HepG2 (cell line): Measurements from ENCODE around the gene SLC16A11. TPM values are rescaled to one million over a fixed set of nuclear protein-coding genes. Genes with fewer than 3 reads are reported as not detected.

ENCODE experiments used
- ATAC-seq: fragments of 200-7000 bp; cut with Tn5 transposase; 3 replicates; pipeline ENCODE4 v1.9.1; 2020; ENCODE audit warnings: mild to moderate bottlenecking, moderate library complexity
- BruUV-seq: library from RNA; stranded (reverse); fragments of 400-500 nt; replicated peaks from 2 replicates; lab custom pipeline; 2021; lab: Mats Ljungman, UMichigan
- CTCF ChIA-PET: fragments of 300-600 bp; formaldehyde crosslinking; extraction: SDS; loops from one replicate; lab custom pipeline; 2021; ENCODE audit warnings: low total read pairs, inconsistent platforms, low intra/inter-chr PET ratio; lab: Yijun Ruan, JAX
- POLR2A ChIA-PET: fragments of 350-600 bp; sonication (Branson Sonifier 250); formaldehyde crosslinking; loops from one replicate; lab custom pipeline; 2020; ENCODE audit warnings: antibody characterized with exemption, inconsistent platforms; lab: Yijun Ruan, JAX
- DNase-seq: peaks from one replicate; pipeline ENCODE4 v3.0.0-alpha.2; 2015; ENCODE audit warnings: low spot score
- FAIRE-seq: peaks from 3 replicates; lab custom pipeline; 2011; peaks lifted over from hg19 to GRCh38; lab: Jason Lieb, UNC
- H2AFZ ChIP-seq: one replicate; pipeline ENCODE4 v1.6.1; 2011; ENCODE audit warnings: low read length, inconsistent platforms
- H3K27ac ChIP-seq: fragments of 300-600 bp; 3 replicates; pipeline ENCODE4 v1.8.0; 2011; ENCODE audit warnings: mixed run types, mild to moderate bottlenecking, mixed read lengths, low read length, inconsistent platforms; ENCODE audit not compliant: insufficient read depth; ENCODE audit errors: extremely low read length
- H3K27me3 ChIP-seq, 2 experiments: fragments of 200-600 bp in 1 of 2; 2 replicates in 1 of 2; 3 replicates in 1 of 2; pipeline versions ENCODE4 v1.6.0 to v1.8.0; 2011; ENCODE audit warnings: low read length in 2 of 2, mild to moderate bottlenecking in 2 of 2, moderate library complexity in 2 of 2, inconsistent platforms in 1 of 2; ENCODE audit not compliant: insufficient read depth in 2 of 2, control insufficient read depth in 1 of 2
- H3K36me3 ChIP-seq, 2 experiments: fragments of 200-600 bp in 1 of 2; replicated peaks in 1 of 2; 2 replicates in 1 of 2; 3 replicates in 1 of 2; pipeline versions ENCODE4 v1.5.1 to v1.8.0; 2011; ENCODE audit warnings: low read length in 2 of 2, inconsistent platforms in 1 of 2; ENCODE audit not compliant: insufficient read depth in 2 of 2, control insufficient read depth in 1 of 2
- H3K4me1 ChIP-seq: 2 replicates; pipeline ENCODE4 v1.5.1; 2012; ENCODE audit warnings: low read length, inconsistent platforms; ENCODE audit not compliant: insufficient read depth
- H3K4me2 ChIP-seq: 2 replicates; pipeline ENCODE4 v1.6.0; 2011; ENCODE audit warnings: low read depth, low read length, inconsistent platforms
- H3K4me3 ChIP-seq, 3 experiments: fragments of 200-600 bp in 1 of 3; sonication (generic), shearing (Covaris generic) in 1 of 3; replicated peaks in 1 of 3; 2 replicates each; pipeline ENCODE4 v1.5.1; 2011 to 2016; ENCODE audit warnings: low read length in 3 of 3, inconsistent platforms in 2 of 3, low read depth in 2 of 3, mild to moderate bottlenecking in 2 of 3, control low read depth in 1 of 3, mixed read lengths in 1 of 3; ENCODE audit not compliant: insufficient read depth in 1 of 3
- H3K79me2 ChIP-seq: one replicate; pipeline ENCODE4 v1.6.1; 2011; ENCODE audit warnings: low read length, inconsistent platforms; ENCODE audit not compliant: insufficient read depth
- H3K9ac ChIP-seq: 2 replicates; pipeline ENCODE4 v1.6.0; 2011; ENCODE audit warnings: mild to moderate bottlenecking, low read depth, low read length, inconsistent platforms; ENCODE audit not compliant: insufficient read depth
- H3K9me3 ChIP-seq: 2 replicates; pipeline ENCODE4 v1.5.1; 2012; ENCODE audit warnings: mild to moderate bottlenecking, low read length
- H4K20me1 ChIP-seq: 2 replicates; pipeline ENCODE4 v1.6.0; 2011; ENCODE audit warnings: inconsistent platforms, mild to moderate bottlenecking, low read length, moderate library complexity; ENCODE audit not compliant: insufficient read depth
- HMG20A ChIP-seq: IDR thresholded peaks from 2 replicates; pipeline ENCODE4 v1.6.1; 2016; ENCODE audit warnings: borderline replicate concordance
- HNRNPL ChIP-seq: fragments of 200-400 bp; formaldehyde crosslinking; IDR thresholded peaks from 2 replicates; pipeline ENCODE4 v1.6.1; 2017; ENCODE audit warnings: mild to moderate bottlenecking, low read depth, low read length
- NCOA5 ChIP-seq: sonication (generic); formaldehyde crosslinking; IDR thresholded peaks from 2 replicates; pipeline ENCODE4 v1.4.0; 2020; ENCODE audit warnings: missing genetic modification reagents
- NFYB ChIP-seq: sonication (generic); formaldehyde crosslinking; IDR thresholded peaks from 2 replicates; pipeline ENCODE4 v1.4.0; 2020; ENCODE audit warnings: missing genetic modification reagents
- PLRG1 ChIP-seq: fragments of 450-650 bp; conservative IDR thresholded peaks from 2 replicates; pipeline ENCODE4 v1.6.1; 2016
- POGK ChIP-seq: sonication (generic); formaldehyde crosslinking; conservative IDR thresholded peaks from 2 replicates; pipeline ENCODE4 v1.8.0; 2022; ENCODE audit warnings: mild to moderate bottlenecking, moderate library complexity, missing genetic modification reagents
- PRDM10 ChIP-seq: sonication (generic); formaldehyde crosslinking; IDR thresholded peaks from 2 replicates; pipeline ENCODE4 v1.4.0; 2020; ENCODE audit warnings: low read depth, missing genetic modification reagents
- RNF219 ChIP-seq: sonication (generic); formaldehyde crosslinking; IDR thresholded peaks from 2 replicates; pipeline ENCODE4 v1.5.0; 2020; ENCODE audit warnings: mild to moderate bottlenecking, missing genetic modification reagents
- ZNF160 ChIP-seq: sonication (generic); formaldehyde crosslinking; IDR thresholded peaks from 2 replicates; pipeline ENCODE4 v1.8.0; 2022; ENCODE audit warnings: mild to moderate bottlenecking, inconsistent platforms, missing genetic modification reagents
- ZNF20 ChIP-seq: sonication (generic); formaldehyde crosslinking; IDR thresholded peaks from 2 replicates; pipeline ENCODE4 v1.4.0; 2020; ENCODE audit warnings: mild to moderate bottlenecking, moderate library complexity, missing genetic modification reagents
- ZNF263 ChIP-seq: sonication (generic); formaldehyde crosslinking; IDR thresholded peaks from 2 replicates; pipeline ENCODE4 v1.4.0; 2020; ENCODE audit warnings: missing genetic modification reagents
- ZNF34 ChIP-seq: sonication (generic); formaldehyde crosslinking; IDR thresholded peaks from 2 replicates; pipeline ENCODE4 v1.4.0; 2020; ENCODE audit warnings: mild to moderate bottlenecking, missing genetic modification reagents, borderline replicate concordance
- ZNF556 ChIP-seq: sonication (generic); formaldehyde crosslinking; IDR thresholded peaks from 2 replicates; pipeline ENCODE4 v1.4.0; 2020; ENCODE audit warnings: mild to moderate bottlenecking, missing genetic modification reagents, borderline replicate concordance
- ZNF598 ChIP-seq: sonication (generic); formaldehyde crosslinking; IDR thresholded peaks from 2 replicates; pipeline ENCODE4 v1.5.1; 2020; ENCODE audit warnings: mild to moderate bottlenecking, missing genetic modification reagents, borderline replicate concordance
- ZNF879 ChIP-seq: sonication (generic); formaldehyde crosslinking; IDR thresholded peaks from 2 replicates; pipeline ENCODE4 v1.8.1; 2023; ENCODE audit warnings: missing genetic modification reagents
- ZSCAN20 ChIP-seq: sonication (generic); formaldehyde crosslinking; IDR thresholded peaks from 2 replicates; pipeline ENCODE4 v1.4.0; 2020; ENCODE audit warnings: missing genetic modification reagents, mild to moderate bottlenecking, borderline replicate concordance
- WGBS: methylation state at CpG from one replicate; pipeline ENCODE4 v1.1.6; 2017; ENCODE audit warnings: low lambda C conversion rate; 5-methylcytosine and 5-hydroxymethylcytosine counted together
- in situ Hi-C: cut with HindIII; loops from 2 replicates; pipeline ENCODE4 v1.10.0; 2017; ENCODE audit warnings: low pct_unique_long_range_greater_than_20kb; ENCODE audit not compliant: extremely low pct_ligation_motif_present
- intact Hi-C: fragments of 100-400 bp; cut with micrococcal nuclease; formaldehyde crosslinking; loops from one replicate; pipeline ENCODE4 v1.10.0; 2022; ENCODE audit not compliant: unreplicated experiment
- polyA plus RNA-seq, 8 experiments: library from polyadenylated mRNA; depleted of rRNA in 3 of 8; stranded (reverse) in 7 of 8; unstranded in 1 of 8; fragments of >200 nt; fragmentation: Illumina TruSeq in 4 of 8; extraction: Trizol in 4 of 8; gene quantifications; 2 replicates each; pipeline versions ENCODE4 v1.2.1 to v1.2.3, GENCODE V29; 2011 to 2016; ENCODE audit warnings: low read depth in 4 of 8, missing spikeins in 1 of 8, mixed read lengths in 1 of 8; ENCODE audit not compliant: insufficient read depth in 1 of 8
- total RNA-seq, 5 experiments: library from RNA; depleted of rRNA; stranded (reverse); fragments of >200 nt; fragmentation: Illumina TruSeq; extraction: Trizol; gene quantifications; 2 replicates each; pipeline ENCODE4 v1.2.3, GENCODE V29; 2016; ENCODE audit warnings: low read depth in 1 of 5

SLC16A11 gene
- total and polyA plus RNA-seq, 2 of the 13 experiments (the other 11 are each of a cell fraction or from before 2014, with no cell fraction given) = not detected

GRCh38 chr17:7035591-7036368, 8.1 kb downstream of the SLC16A11 start, which contains the start of gene SLC16A13:
SLC16A13 (plus strand) TSS chr17:7036015; CDS start chr17:7036383, 368 bp downstream.
- peak within 1 kb of the TSS; percentile 88 for H3K9ac ChIP-seq
- H3K36me3 ChIP-seq = no peaks in the 10 kb centered on the region
- in situ Hi-C loops = no loop called here
- FAIRE-seq (peak; percentile 93), ATAC-seq (peak; percentile 81), DNase-seq (peak; percentile 97)
- H3K9me3 ChIP-seq = no peaks in the 10 kb centered on the region
- peaks cover 13% of the 10 kb centered on the region for H3K79me2 ChIP-seq
- no peaks in the 10 kb centered on the region for H4K20me1 ChIP-seq
- CTCF ChIA-PET = no interaction called here
- H3K27me3 ChIP-seq = no peaks in the 10 kb centered on the region; a peak in 2 of 5 replicates
- intact Hi-C loops = no loop called here
- no peak within 1 kb of the TSS for H2AFZ ChIP-seq
- peak within 1 kb of the TSS; percentile 90 for H3K27ac ChIP-seq
- no TSS peak for BruUV-seq
- 2% methylated on average over 22 of the region's 52 CpGs for WGBS
- peak within 1 kb of the TSS; percentile 94 for H3K4me2 ChIP-seq
- peak within 1 kb of the TSS; percentile 75 to 97 (median 94) for H3K4me3 ChIP-seq
- POLR2A ChIA-PET = interaction anchor here (0.5 to 3.7 kb wide), 45 partner anchors 8 to 1146 kb away, joined by 3 to 71 read pairs (median 4); partner anchors contain the start of genes ACADVL, ASGR1, ASGR2 and CD68
- peaks cover 41% of the 10 kb centered on the region for H3K4me1 ChIP-seq
- TF ChIP-seq HMG20A (CRISPR knock-in tag) (no peak), ZNF598 (no peak), NFYB (CRISPR knock-in tag) (peak; percentile 85), ZSCAN20 (no peak), RNF219 (CRISPR knock-in tag) (no peak), NCOA5 (CRISPR knock-in tag) (no peak), HNRNPL (0 out of 2 replicates have a peak, but pooled peaks have one; percentile 17), ZNF20 (CRISPR knock-in tag) (0 out of 2 replicates have a peak, but pooled peaks have one; percentile 80), PLRG1 (no peak), PRDM10 (CRISPR knock-in tag) (no peak), ZNF160 (CRISPR knock-in tag) (peak; percentile 16; the same call in 1 of the 2 replicates), ZNF34 (CRISPR knock-in tag) (0 out of 2 replicates have a peak, but pooled peaks have one; percentile 81), ZNF263 (CRISPR knock-in tag) (peak; percentile 15; the same call in 1 of the 2 replicates), POGK (CRISPR knock-in tag) (no peak; the same call in 1 of the 2 replicates), ZNF556 (CRISPR knock-in tag) (0 out of 2 replicates have a peak, but pooled peaks have one; percentile 53), ZNF879 (CRISPR knock-in tag) (no peak)
